Measurements from ENCODE around the gene EHBP1.

The EHBP1 gene

GRCh38 chr2:62785216-62785615 is 79.7 kb downstream of the EHBP1 start:
- DNase-seq (ENCODE audit: low read depth in 2 of 2) = no peak

GRCh38 chr2:62785810-62786597 is 80.5 kb downstream of the EHBP1 start:
- no peak for DNase-seq (ENCODE audit: low read depth in 2 of 2)

- DNase-seq (ENCODE audit: low read depth in 2 of 2) = no peak
Observed at GRCh38 chr2:62787386-62787785, 81.9 kb downstream of the EHBP1 start.

GRCh38 chr2:62789518-62789917 is 84.0 kb downstream of the EHBP1 start:
- no peak for DNase-seq (ENCODE audit: low read depth in 2 of 2)

- no peak for DNase-seq (ENCODE audit: low read depth in 2 of 2)
Observed at GRCh38 chr2:62789918-62790317, 84.4 kb downstream of the EHBP1 start.

- DNase-seq (ENCODE audit: low read depth in 2 of 2) = no peak
Observed at GRCh38 chr2:62792408-62792807, 86.9 kb downstream of the EHBP1 start.

GRCh38 chr2:62793213-62793612 is 87.7 kb downstream of the EHBP1 start:
- no peak for DNase-seq (ENCODE audit: low read depth in 2 of 2)

GRCh38 chr2:62794791-62795190 is 89.3 kb downstream of the EHBP1 start:
- DNase-seq (ENCODE audit: low read depth in 2 of 2) = no peak

GRCh38 chr2:62795341-62795740 is 89.8 kb downstream of the EHBP1 start:
- no peak for DNase-seq (ENCODE audit: low read depth in 2 of 2)

- no peak for DNase-seq (ENCODE audit: low read depth in 2 of 2)
Observed at GRCh38 chr2:62797107-62797506, 91.6 kb downstream of the EHBP1 start.

GRCh38 chr2:62800618-62801017 is 95.1 kb downstream of the EHBP1 start:
- DNase-seq (ENCODE audit: low read depth in 2 of 2) = no peak

GRCh38 chr2:62801110-62801509 is 95.6 kb downstream of the EHBP1 start:
- DNase-seq (ENCODE audit: low read depth in 2 of 2) = no peak

- no peak for DNase-seq (ENCODE audit: low read depth in 2 of 2)
Observed at GRCh38 chr2:62801814-62802523, 96.5 kb downstream of the EHBP1 start.

- DNase-seq (ENCODE audit: low read depth in 2 of 2) = no peak
Observed at GRCh38 chr2:62803961-62804360, 98.4 kb downstream of the EHBP1 start.

GRCh38 chr2:62806231-62806630 is 100.7 kb downstream of the EHBP1 start:
- DNase-seq (ENCODE audit: low read depth in 2 of 2) = no peak

GRCh38 chr2:62808554-62808953 is 103.0 kb downstream of the EHBP1 start:
- DNase-seq (ENCODE audit: low read depth in 2 of 2) = no peak

- no peak for DNase-seq (ENCODE audit: low read depth in 2 of 2)
Observed at GRCh38 chr2:62811086-62811485, 105.6 kb downstream of the EHBP1 start.

GRCh38 chr2:62811972-62812371 is 106.5 kb downstream of the EHBP1 start:
- DNase-seq (ENCODE audit: low read depth in 2 of 2) = no peak

- DNase-seq (ENCODE audit: low read depth in 2 of 2) = no peak
Observed at GRCh38 chr2:62812921-62813825, 107.7 kb downstream of the EHBP1 start.

- DNase-seq (ENCODE audit: low read depth in 2 of 2) = no peak
Observed at GRCh38 chr2:62814123-62814522, 108.6 kb downstream of the EHBP1 start.

- DNase-seq (ENCODE audit: low read depth in 2 of 2) = no peak
Observed at GRCh38 chr2:62817348-62817747, 111.8 kb downstream of the EHBP1 start.

- no peak for DNase-seq (ENCODE audit: low read depth in 2 of 2)
Observed at GRCh38 chr2:62817995-62818713, 112.6 kb downstream of the EHBP1 start.

Measured in stimulated activated CD4-positive, alpha-beta T cell treated with anti-CD3 and anti-CD28 coated beads, Interleukin-1b, Interleukin-23, amount 100 ng/mL, for 1 hour (primary cell).